ENCODE measurements around the gene PTPRN2. TPM values are rescaled to one million over a fixed set of nuclear protein-coding genes. Genes with fewer than 3 reads are reported as not detected.

The PTPRN2 gene
- total RNA-seq, 1 experiment from 2014 or later, result 2.1 TPM

GRCh38 chr7:157864911-157865310 is 722.7 kb downstream of the PTPRN2 start:
- Histone ChIP-seq H3K4me3 (replicated peaks in 1 of 2; ENCODE audit: low read depth in 1 of 2, low read length in 2 of 2) (no peak overlapping the region), H3K36me3 (ENCODE audit: control insufficient read depth in 1 of 2, insufficient read depth in 2 of 2, low read length in 2 of 2) (no peaks in the 10 kb centered on the region), H3K9ac (ENCODE audit: low read length) (no peak overlapping the region), H3K27me3 (ENCODE audit: insufficient read depth, low read length) (no peaks in the 10 kb centered on the region), H3K79me2 (ENCODE audit: insufficient read depth, low read length) (no peaks in the 10 kb centered on the region), H3K27ac (ENCODE audit: low read depth, low read length) (no peak overlapping the region), H3K9me3 (ENCODE audit: control insufficient read depth in 1 of 2, insufficient read depth in 1 of 2, low read depth in 1 of 2, low read length in 2 of 2) (no peaks in the 10 kb centered on the region), H2AFZ (ENCODE audit: low read depth, low read length, poor library complexity, severe bottlenecking) (no peak overlapping the region), H3K4me1 (ENCODE audit: control insufficient read depth in 1 of 2, insufficient read depth in 2 of 2, low read length in 2 of 2) (no peaks in the 10 kb centered on the region), H4K20me1 (ENCODE audit: insufficient read depth) (no peaks in the 10 kb centered on the region), H3K9me2 (ENCODE audit: insufficient read depth) (no peaks in the 10 kb centered on the region), H3K4me2 (ENCODE audit: low read length) (no peak overlapping the region)
- POLR2A ChIA-PET, result no interaction called here
- ATAC-seq, result no peak
- TF ChIP-seq CTCF (IDR thresholded peaks at IDR 0.05 in 2 of 3, conservative IDR thresholded peaks at IDR 0.05 in 1 of 3; ENCODE audit: borderline replicate concordance in 1 of 3, insufficient read depth in 1 of 3, low read depth in 2 of 3, low read length in 2 of 3) (no peak), TCF7L2 (IDR thresholded peaks at IDR 0.05; ENCODE audit: borderline replicate concordance, extremely low read depth, insufficient read depth, insufficient read length) (no peak), EGR1 (IDR thresholded peaks at IDR 0.05; ENCODE audit: low read depth) (no peak), YY1 (IDR thresholded peaks at IDR 0.05; ENCODE audit: extremely low read depth, insufficient replicate concordance, low read depth, low read length) (no peak), ATF3 (IDR thresholded peaks at IDR 0.05) (no peak), CEBPB (IDR thresholded peaks at IDR 0.05; ENCODE audit: low read depth) (no peak), ZBTB33 (IDR thresholded peaks at IDR 0.05; ENCODE audit: extremely low read depth, insufficient replicate concordance, low read length) (no peak)
- DNase-seq (ENCODE audit: low read depth, low spot score), result no peak
- no TSS peak for BruUV-seq (replicated peaks)
- RAD21 ChIA-PET (ENCODE audit: low non-redundant PET in 1 of 2, low total read pairs in 2 of 2, uncharacterized antibody in 2 of 2, unreplicated experiment in 2 of 2), result no interaction called here
- intact Hi-C loops (cut with micrococcal nuclease), result no loop called here
- CTCF ChIA-PET, result no interaction called here
